HepG2 (cell line): ENCODE results near the gene NINJ2. TPM values are rescaled to one million over a fixed set of nuclear protein-coding genes. Genes with fewer than 3 reads are reported as not detected.

ENCODE experiments used
- CEBPB ChIP-seq: IDR thresholded peaks from 2 replicates; pipeline ENCODE4 v1.6.1; 2011; ENCODE audit warnings: low read depth, low read length, improper control_type of control experiment, borderline replicate concordance
- HDAC1 ChIP-seq: sonication (generic); formaldehyde crosslinking; IDR thresholded peaks from 2 replicates; pipeline ENCODE4 v1.5.1; 2020; ENCODE audit warnings: mild to moderate bottlenecking, missing genetic modification reagents
- HNF4A ChIP-seq: sonication (generic); formaldehyde crosslinking; IDR thresholded peaks from 2 replicates; pipeline ENCODE4 v1.4.0; 2020; ENCODE audit warnings: missing genetic modification reagents
- HOXA3 ChIP-seq: sonication (generic); formaldehyde crosslinking; IDR thresholded peaks from 2 replicates; pipeline ENCODE4 v1.5.0; 2020; ENCODE audit warnings: missing genetic modification reagents
- MED8 ChIP-seq: sonication (generic); formaldehyde crosslinking; IDR thresholded peaks from 2 replicates; pipeline ENCODE4 v1.8.1; 2023; ENCODE audit warnings: mild to moderate bottlenecking, missing genetic modification reagents; ENCODE audit not compliant: insufficient replicate concordance
- MEIS2 ChIP-seq: sonication (generic); formaldehyde crosslinking; IDR thresholded peaks from 2 replicates; pipeline ENCODE4 v1.9.0; 2021; ENCODE audit warnings: mild to moderate bottlenecking, missing genetic modification reagents
- MTA3 ChIP-seq: sonication (generic); formaldehyde crosslinking; IDR thresholded peaks from 2 replicates; pipeline ENCODE4 v1.4.0; 2020; ENCODE audit warnings: missing genetic modification reagents
- NR2C2 ChIP-seq: sonication (generic); formaldehyde crosslinking; IDR thresholded peaks from 2 replicates; pipeline ENCODE4 v1.4.0; 2020; ENCODE audit warnings: missing genetic modification reagents, mild to moderate bottlenecking, moderate library complexity, borderline replicate concordance
- NR2F1 ChIP-seq, 2 experiments: fragments of 450-650 bp in 1 of 2; formaldehyde crosslinking in 1 of 2; IDR thresholded peaks; 2 replicates each; pipeline versions ENCODE4 v1.5.0 to v1.6.1; 2016 to 2020; ENCODE audit warnings: mild to moderate bottlenecking in 1 of 2, missing compliant biosample characterization in 1 of 2, missing genetic modification reagents in 1 of 2, moderate library complexity in 1 of 2
- NR2F6 ChIP-seq, 2 experiments: IDR thresholded peaks; 2 replicates each; pipeline ENCODE4 v1.6.1; 2016; ENCODE audit warnings: antibody characterized with exemption in 1 of 2, mild to moderate bottlenecking in 1 of 2
- PAX8 ChIP-seq: sonication (generic); formaldehyde crosslinking; IDR thresholded peaks from 2 replicates; pipeline ENCODE4 v1.8.0; 2022; ENCODE audit warnings: mild to moderate bottlenecking, missing genetic modification reagents, borderline replicate concordance
- POGK ChIP-seq: sonication (generic); formaldehyde crosslinking; conservative IDR thresholded peaks from 2 replicates; pipeline ENCODE4 v1.8.0; 2022; ENCODE audit warnings: mild to moderate bottlenecking, moderate library complexity, missing genetic modification reagents
- SOX5 ChIP-seq: IDR thresholded peaks from 2 replicates; pipeline ENCODE4 v1.6.1; 2016; ENCODE audit warnings: borderline replicate concordance
- SP5 ChIP-seq: IDR thresholded peaks from 2 replicates; pipeline ENCODE4 v1.6.1; 2016; ENCODE audit warnings: low read depth, borderline replicate concordance
- TCF12 ChIP-seq, 2 experiments: fragments of 450-650 bp in 1 of 2; sonication (generic) in 1 of 2; formaldehyde crosslinking in 1 of 2; IDR thresholded peaks; 2 replicates each; pipeline versions ENCODE4 v1.6.1 to v1.8.0; 2017 to 2022; ENCODE audit warnings: antibody characterized with exemption in 1 of 2, mild to moderate bottlenecking in 1 of 2, missing genetic modification reagents in 1 of 2, moderate library complexity in 1 of 2
- ZFP36L1 ChIP-seq: sonication (generic); formaldehyde crosslinking; IDR thresholded peaks from 2 replicates; pipeline ENCODE4 v1.8.0; 2022; ENCODE audit warnings: mild to moderate bottlenecking, missing genetic modification reagents, moderate library complexity
- ZNF558 ChIP-seq: sonication (generic); formaldehyde crosslinking; IDR thresholded peaks from 2 replicates; pipeline ENCODE4 v1.9.0; 2022; ENCODE audit warnings: mild to moderate bottlenecking, missing genetic modification reagents, borderline replicate concordance
- polyA plus RNA-seq, 8 experiments: library from polyadenylated mRNA; depleted of rRNA in 3 of 8; stranded (reverse) in 7 of 8; unstranded in 1 of 8; fragments of >200 nt; fragmentation: Illumina TruSeq in 4 of 8; extraction: Trizol in 4 of 8; gene quantifications; 2 replicates each; pipeline versions ENCODE4 v1.2.1 to v1.2.3, GENCODE V29; 2011 to 2016; ENCODE audit warnings: low read depth in 4 of 8, missing spikeins in 1 of 8, mixed read lengths in 1 of 8; ENCODE audit not compliant: insufficient read depth in 1 of 8
- total RNA-seq, 5 experiments: library from RNA; depleted of rRNA; stranded (reverse); fragments of >200 nt; fragmentation: Illumina TruSeq; extraction: Trizol; gene quantifications; 2 replicates each; pipeline ENCODE4 v1.2.3, GENCODE V29; 2016; ENCODE audit warnings: low read depth in 1 of 5

Gene NINJ2
- total and polyA plus RNA-seq, 2 of the 13 experiments (the other 11 are each of a cell fraction or from before 2014, with no cell fraction given): 0.62 to 3.8 TPM

GRCh38 chr12:522692-523378 is 140.4 kb downstream of the NINJ2 start (continued):
- TF ChIP-seq POGK (no peak), MTA3 (CRISPR knock-in tag) (no peak), NR2F1 (CRISPR knock-in tag; IDR thresholded peaks at IDR 0.05) (peak in 1 of 2 experiments; percentile 27; a peak in 1 of 4 replicates), SOX5 (CRISPR knock-in tag) (no peak), HNF4A (CRISPR knock-in tag) (peak; percentile 67), NR2C2 (CRISPR knock-in tag) (peak; percentile 53; the same call in 1 of the 2 replicates), ZNF558 (no peak), MEIS2 (CRISPR knock-in tag) (peak; percentile 81), NR2F6 (IDR thresholded peaks at IDR 0.05) (peak; percentile 71), NR2F6 (CRISPR knock-in tag; IDR thresholded peaks at IDR 0.05) (peak; percentile 70; the same call in 1 of the 2 replicates), PAX8 (CRISPR knock-in tag) (no peak), CEBPB (peak; percentile 25; the same call in 1 of the 2 replicates), HOXA3 (CRISPR knock-in tag) (peak; percentile 27; the same call in 1 of the 2 replicates), HDAC1 (no peak), SP5 (CRISPR knock-in tag) (no peak), ZFP36L1 (CRISPR knock-in tag) (no peak), MED8 (CRISPR knock-in tag) (no peak), TCF12 (IDR thresholded peaks at IDR 0.05) (no peak), TCF12 (CRISPR knock-in tag; IDR thresholded peaks at IDR 0.05) (no peak)
- TF ChIP-seq, all 625 proteins: peak for 19
